DOHH2 (cell line): ENCODE results near the gene SGCE.

ENCODE experiments used
- EZH2phosphoT487 ChIP-seq: fragments of 200-600 bp; sonication (generic); IDR thresholded peaks from 2 replicates; pipeline ENCODE4 v1.6.1; 2017; ENCODE audit warnings: borderline replicate concordance, mild to moderate bottlenecking, antibody characterized with exemption, low read length, moderate library complexity, mixed read lengths
- TF ChIP-seq, protein P1 (sequence below): fragments of 200-600 bp; sonication (generic); IDR thresholded peaks from one replicate; pipeline ENCODE4 v1.5.1; 2014; ENCODE audit warnings: antibody characterized with exemption, mild to moderate bottlenecking, low read depth, low read length; ENCODE audit not compliant: poor library complexity, severe bottlenecking

DNA sequence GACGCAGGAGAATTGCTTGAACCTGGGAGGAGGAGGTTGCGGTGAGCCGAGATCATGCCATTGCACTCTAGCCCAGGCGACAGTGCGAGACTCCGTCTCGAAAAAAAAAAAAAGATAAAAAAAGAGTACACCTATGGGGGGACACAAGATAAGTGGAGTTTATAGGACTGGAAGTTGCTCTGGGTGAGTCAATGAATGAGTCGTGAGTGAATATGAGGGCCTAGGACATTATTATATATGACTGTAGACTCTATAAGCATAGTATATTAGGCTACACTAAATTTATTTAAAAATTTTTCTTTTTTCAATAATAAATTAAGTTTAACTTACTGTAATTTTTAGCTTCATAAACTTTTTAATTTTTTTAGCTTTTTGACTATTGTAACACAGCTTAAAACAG is 19.4 kb upstream of the SGCE start:
- TF ChIP-seq, protein P1, sequence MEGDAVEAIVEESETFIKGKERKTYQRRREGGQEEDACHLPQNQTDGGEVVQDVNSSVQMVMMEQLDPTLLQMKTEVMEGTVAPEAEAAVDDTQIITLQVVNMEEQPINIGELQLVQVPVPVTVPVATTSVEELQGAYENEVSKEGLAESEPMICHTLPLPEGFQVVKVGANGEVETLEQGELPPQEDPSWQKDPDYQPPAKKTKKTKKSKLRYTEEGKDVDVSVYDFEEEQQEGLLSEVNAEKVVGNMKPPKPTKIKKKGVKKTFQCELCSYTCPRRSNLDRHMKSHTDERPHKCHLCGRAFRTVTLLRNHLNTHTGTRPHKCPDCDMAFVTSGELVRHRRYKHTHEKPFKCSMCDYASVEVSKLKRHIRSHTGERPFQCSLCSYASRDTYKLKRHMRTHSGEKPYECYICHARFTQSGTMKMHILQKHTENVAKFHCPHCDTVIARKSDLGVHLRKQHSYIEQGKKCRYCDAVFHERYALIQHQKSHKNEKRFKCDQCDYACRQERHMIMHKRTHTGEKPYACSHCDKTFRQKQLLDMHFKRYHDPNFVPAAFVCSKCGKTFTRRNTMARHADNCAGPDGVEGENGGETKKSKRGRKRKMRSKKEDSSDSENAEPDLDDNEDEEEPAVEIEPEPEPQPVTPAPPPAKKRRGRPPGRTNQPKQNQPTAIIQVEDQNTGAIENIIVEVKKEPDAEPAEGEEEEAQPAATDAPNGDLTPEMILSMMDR = no peak
- TF ChIP-seq EZH2phosphoT487 = no peak
